ENCODE data around the gene NINJ1. TPM values are rescaled to one million over a fixed set of nuclear protein-coding genes. Genes with fewer than 3 reads are reported as not detected.

NINJ1 gene
- total and polyA plus RNA-seq, 2 donors (not counting 1 experiment from before 2014, with no cell fraction given), result 8.3 to 13.2 TPM

DNA sequence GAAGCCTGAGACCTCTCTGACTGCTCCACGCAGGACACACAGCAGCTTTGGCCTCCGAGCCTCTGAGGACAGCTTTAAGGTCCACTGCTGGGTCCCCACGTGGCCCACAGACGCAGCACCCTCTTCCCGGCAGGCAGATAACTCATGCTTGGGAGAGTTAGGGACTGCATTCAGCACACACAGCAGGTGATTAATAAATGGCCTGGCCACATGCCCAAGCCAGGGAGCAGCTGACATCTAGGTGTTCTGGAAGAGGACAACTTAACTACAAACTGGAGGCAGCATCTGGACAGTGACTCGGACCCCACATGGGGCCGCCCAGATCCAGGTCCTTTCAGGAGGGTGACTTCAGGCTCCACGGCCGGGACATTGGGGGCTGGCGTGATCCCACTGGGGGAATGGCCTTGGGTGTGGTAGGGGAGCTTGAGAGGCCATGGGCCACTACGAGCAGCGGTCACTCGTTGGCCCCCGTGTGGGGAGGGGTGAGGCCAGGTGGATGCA is 11.3 kb downstream of the NINJ1 start:
- no peak overlapping the region for H3K27ac Mint-ChIP-seq
- peaks cover 31% of the 10 kb centered on the region for H3K4me1 Mint-ChIP-seq
- no peaks in the 10 kb centered on the region for H3K27me3 ChIP-seq (replicated peaks in 1 of 4; ENCODE audit: control extremely low read depth in 1 of 4, control insufficient read depth in 3 of 4, insufficient read depth in 4 of 4, low read length in 3 of 4)
- peaks cover 17 to 30% of the 10 kb centered on the region in 2 donors for H3K4me1 ChIP-seq (ENCODE audit: control insufficient read depth in 2 of 2, insufficient read depth in 2 of 2, low read length in 2 of 2)
- H3K9me3 ChIP-seq (ENCODE audit: control extremely low read depth in 1 of 3, control insufficient read depth in 2 of 3, insufficient read depth in 1 of 3, low read length in 2 of 3), result no peaks in the 10 kb centered on the region
- H3K9ac ChIP-seq (ENCODE audit: low read length), result no peak overlapping the region
- no peak overlapping the region for H3K4me3 ChIP-seq (ENCODE audit: control extremely low read depth in 1 of 5, extremely low read depth in 1 of 5, insufficient read depth in 1 of 5, low read depth in 2 of 5, low read length in 4 of 5)
- ATAC-seq (ENCODE audit: low read depth) (no peak), DNase-seq (no peak)
- H4K20me1 ChIP-seq (ENCODE audit: control insufficient read depth, insufficient read depth, low read length, poor library complexity, severe bottlenecking), result no peaks in the 10 kb centered on the region
- no peaks in the 10 kb centered on the region for H3K27me3 Mint-ChIP-seq
- ChIA-PET CTCF (no interaction called here), POLR2A (no interaction called here)
- intact Hi-C loops (cut with micrococcal nuclease), result no loop called here
- H3K9me3 Mint-ChIP-seq (ENCODE audit: insufficient read depth), result no peaks in the 10 kb centered on the region
- WGBS (ENCODE audit: insufficient coverage), result 95% methylated on average over 11 of the region's 14 CpGs
- H3K79me2 ChIP-seq (ENCODE audit: control insufficient read depth, insufficient read depth, low read length), result no peaks in the 10 kb centered on the region
- TF ChIP-seq, protein P1, sequence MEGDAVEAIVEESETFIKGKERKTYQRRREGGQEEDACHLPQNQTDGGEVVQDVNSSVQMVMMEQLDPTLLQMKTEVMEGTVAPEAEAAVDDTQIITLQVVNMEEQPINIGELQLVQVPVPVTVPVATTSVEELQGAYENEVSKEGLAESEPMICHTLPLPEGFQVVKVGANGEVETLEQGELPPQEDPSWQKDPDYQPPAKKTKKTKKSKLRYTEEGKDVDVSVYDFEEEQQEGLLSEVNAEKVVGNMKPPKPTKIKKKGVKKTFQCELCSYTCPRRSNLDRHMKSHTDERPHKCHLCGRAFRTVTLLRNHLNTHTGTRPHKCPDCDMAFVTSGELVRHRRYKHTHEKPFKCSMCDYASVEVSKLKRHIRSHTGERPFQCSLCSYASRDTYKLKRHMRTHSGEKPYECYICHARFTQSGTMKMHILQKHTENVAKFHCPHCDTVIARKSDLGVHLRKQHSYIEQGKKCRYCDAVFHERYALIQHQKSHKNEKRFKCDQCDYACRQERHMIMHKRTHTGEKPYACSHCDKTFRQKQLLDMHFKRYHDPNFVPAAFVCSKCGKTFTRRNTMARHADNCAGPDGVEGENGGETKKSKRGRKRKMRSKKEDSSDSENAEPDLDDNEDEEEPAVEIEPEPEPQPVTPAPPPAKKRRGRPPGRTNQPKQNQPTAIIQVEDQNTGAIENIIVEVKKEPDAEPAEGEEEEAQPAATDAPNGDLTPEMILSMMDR (IDR thresholded peaks at IDR 0.05), result no peak
- TF ChIP-seq EZH2 (IDR thresholded peaks at IDR 0.05; ENCODE audit: borderline replicate concordance, insufficient read depth, low read depth, low read length, poor library complexity, severe bottlenecking), result no peak
- H3K27ac ChIP-seq (ENCODE audit: low read length in 2 of 2), result no peak overlapping the region
- no peaks in the 10 kb centered on the region for H3K36me3 ChIP-seq (replicated peaks in 1 of 2; ENCODE audit: control extremely low read depth in 1 of 2, control insufficient read depth in 1 of 2, extremely low read depth in 1 of 2, insufficient read depth in 2 of 2, low read length in 1 of 2)
- H3K4me3 Mint-ChIP-seq, result no peak overlapping the region
- no peak overlapping the region for H2AFZ ChIP-seq (ENCODE audit: insufficient read depth, low read depth, low read length, poor library complexity, severe bottlenecking)
- no peak overlapping the region for H3K4me2 ChIP-seq (replicated peaks; ENCODE audit: low read depth, low read length, poor library complexity, severe bottlenecking)

DNA sequence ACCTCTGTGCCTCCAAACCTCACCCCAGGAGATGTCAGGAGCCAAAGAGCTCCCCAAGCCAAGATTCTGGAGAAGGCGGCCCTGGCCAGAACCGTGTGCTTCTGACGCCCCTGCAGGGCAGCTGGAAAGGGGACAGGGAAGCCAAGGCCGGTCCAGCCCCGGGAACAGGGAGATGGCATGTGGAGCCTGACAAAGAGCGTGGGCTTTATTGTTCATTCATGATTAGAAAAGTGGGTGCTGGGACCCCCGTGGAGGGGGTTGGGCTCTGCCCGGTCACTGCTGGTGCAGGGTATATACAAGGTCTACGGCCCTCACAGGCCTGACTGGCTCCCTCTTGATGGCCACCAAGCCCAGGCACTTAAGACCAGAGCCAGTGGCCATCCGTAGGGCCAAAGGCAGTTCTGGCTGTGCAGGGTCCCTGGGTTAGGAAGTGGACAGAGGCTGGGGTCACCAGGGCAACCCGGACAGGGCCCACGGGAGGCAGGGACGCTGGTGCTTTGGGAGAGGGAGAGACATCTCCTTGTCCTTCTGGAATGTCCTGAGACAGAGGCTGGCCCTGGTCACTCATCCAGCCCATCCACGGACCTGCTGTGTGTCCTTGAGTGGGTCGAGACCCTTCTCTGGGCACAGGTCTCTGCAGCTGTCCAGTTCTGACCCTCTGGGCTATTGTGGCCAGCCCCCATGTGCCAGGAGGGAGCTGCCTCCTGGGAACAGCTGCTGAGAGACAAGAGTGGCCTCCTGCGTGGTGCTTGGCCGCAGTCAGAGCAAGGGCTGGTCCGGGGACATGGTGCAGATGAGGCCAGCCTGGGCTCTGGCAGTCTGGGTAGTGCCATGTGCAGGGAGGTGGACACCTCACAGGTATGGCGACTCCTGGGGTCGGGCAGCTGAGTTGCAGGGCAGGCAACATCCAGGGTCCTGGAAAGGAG is 12.5 kb downstream of the NINJ1 start:
- H3K9ac ChIP-seq (ENCODE audit: low read length), result no peak overlapping the region
- H3K4me1 Mint-ChIP-seq, result peaks cover 20% of the 10 kb centered on the region

More for the DNA sequence above, 12.5 kb downstream of the NINJ1 start:
- Histone ChIP-seq H3K27ac (ENCODE audit: low read length in 2 of 2) (no peak overlapping the region), H3K27me3 (replicated peaks in 1 of 4; ENCODE audit: control extremely low read depth in 1 of 4, control insufficient read depth in 3 of 4, insufficient read depth in 4 of 4, low read length in 3 of 4) (no peaks in the 10 kb centered on the region), H3K4me2 (replicated peaks; ENCODE audit: low read depth, low read length, poor library complexity, severe bottlenecking) (no peak overlapping the region), H2AFZ (ENCODE audit: insufficient read depth, low read depth, low read length, poor library complexity, severe bottlenecking) (no peak overlapping the region), H3K79me2 (ENCODE audit: control insufficient read depth, insufficient read depth, low read length) (no peaks in the 10 kb centered on the region), H4K20me1 (ENCODE audit: control insufficient read depth, insufficient read depth, low read length, poor library complexity, severe bottlenecking) (no peaks in the 10 kb centered on the region), H3K4me3 (ENCODE audit: control extremely low read depth in 1 of 5, extremely low read depth in 1 of 5, insufficient read depth in 1 of 5, low read depth in 2 of 5, low read length in 4 of 5) (no peak overlapping the region), H3K4me1 (ENCODE audit: control insufficient read depth in 2 of 2, insufficient read depth in 2 of 2, low read length in 2 of 2) (peaks cover 13 to 20% of the 10 kb centered on the region in 2 donors), H3K9me3 (ENCODE audit: control extremely low read depth in 1 of 3, control insufficient read depth in 2 of 3, insufficient read depth in 1 of 3, low read length in 2 of 3) (no peaks in the 10 kb centered on the region), H3K36me3 (replicated peaks in 1 of 2; ENCODE audit: control extremely low read depth in 1 of 2, control insufficient read depth in 1 of 2, extremely low read depth in 1 of 2, insufficient read depth in 2 of 2, low read length in 1 of 2) (no peaks in the 10 kb centered on the region)
- DNase-seq, result peak; percentile 22
- no peak overlapping the region for H3K4me3 Mint-ChIP-seq
- CTCF ChIA-PET, result interaction anchor here (4.9 kb wide), 1 partner anchor 12 kb away, joined by 53 read pairs; no protein-coding TSS in a partner anchor
- ATAC-seq (ENCODE audit: low read depth), result no peak
- H3K9me3 Mint-ChIP-seq (ENCODE audit: insufficient read depth), result no peaks in the 10 kb centered on the region
- WGBS (ENCODE audit: insufficient coverage), result 96% methylated on average over 20 of the region's 20 CpGs
- POLR2A ChIA-PET, result no interaction called here
- no peak overlapping the region for H3K27ac Mint-ChIP-seq
- TF ChIP-seq, protein P1 (IDR thresholded peaks at IDR 0.05), result no peak
- no peak for TF ChIP-seq EZH2 (IDR thresholded peaks at IDR 0.05; ENCODE audit: borderline replicate concordance, insufficient read depth, low read depth, low read length, poor library complexity, severe bottlenecking)
- intact Hi-C loops (cut with micrococcal nuclease), result no loop called here
- H3K27me3 Mint-ChIP-seq, result no peaks in the 10 kb centered on the region
